Neural cell (in vitro differentiated cells): Measurements from ENCODE around the gene ST6GALNAC3. TPM values are rescaled to one million over a fixed set of nuclear protein-coding genes. Genes with fewer than 3 reads are reported as not detected.

Experiments
- H2AFZ ChIP-seq: fragments of 200-600, 300-800 bp; sonication (generic), shearing (Covaris generic); 2 replicates; pipeline ENCODE4 v1.6.0; 2014; ENCODE audit warnings: low read depth, mild to moderate bottlenecking, antibody characterized with exemption, low read length, moderate library complexity
- H3F3A ChIP-seq: fragments of 200-600 bp; shearing (Covaris generic); 2 replicates; pipeline ENCODE4 v1.6.1; 2016; ENCODE audit warnings: mild to moderate bottlenecking, moderate library complexity, mixed read lengths, antibody characterized with exemption, low read length; ENCODE audit not compliant: insufficient read depth, poor library complexity, severe bottlenecking
- H3K27ac ChIP-seq: fragments of 200-600, 300-800 bp; sonication (generic), shearing (Covaris generic); 2 replicates; pipeline ENCODE4 v1.5.1; 2014; ENCODE audit warnings: mild to moderate bottlenecking, low read length, moderate library complexity
- H3K27me3 ChIP-seq: fragments of 300-800, 200-600 bp; sonication (generic), shearing (Covaris generic); 2 replicates; pipeline ENCODE4 v1.6.0; 2014; ENCODE audit warnings: mild to moderate bottlenecking, low read depth, low read length, moderate library complexity; ENCODE audit not compliant: insufficient read depth
- H3K36me3 ChIP-seq: fragments of 300-800, 200-600 bp; sonication (generic), shearing (Covaris generic); 2 replicates; pipeline ENCODE4 v1.5.1; 2014; ENCODE audit warnings: mild to moderate bottlenecking, antibody characterized with exemption, low read length, moderate library complexity; ENCODE audit not compliant: insufficient read depth
- H3K4me2 ChIP-seq: fragments of 300-800, 200-600 bp; sonication (generic), shearing (Covaris generic); 2 replicates; pipeline ENCODE4 v1.6.0; 2014; ENCODE audit warnings: mild to moderate bottlenecking, low read length
- H3K4me3 ChIP-seq: fragments of 300-800, 200-600 bp; sonication (generic), shearing (Covaris generic); 2 replicates; pipeline ENCODE4 v1.5.1; 2014; ENCODE audit warnings: mild to moderate bottlenecking, low read length, moderate library complexity
- H3K79me2 ChIP-seq: fragments of 200-600 bp; shearing (Covaris generic); replicated peaks from 2 replicates; pipeline ENCODE4 v1.6.0; 2014; ENCODE audit warnings: mild to moderate bottlenecking, low read length, moderate library complexity; ENCODE audit not compliant: insufficient read depth
- H3K9ac ChIP-seq: fragments of 300-800, 200-600 bp; sonication (generic), shearing (Covaris generic); 2 replicates; pipeline ENCODE4 v1.6.1; 2016; ENCODE audit warnings: mild to moderate bottlenecking, low read length, mixed read lengths
- H3K9me2 ChIP-seq: fragments of 200-600 bp; shearing (Covaris generic); 2 replicates; pipeline ENCODE4 v1.6.1; 2016; ENCODE audit warnings: mild to moderate bottlenecking, low read length, mixed read lengths; ENCODE audit not compliant: insufficient read depth
- H3K9me3 ChIP-seq: fragments of 200-600, 300-800 bp; sonication (generic), shearing (Covaris generic); 2 replicates; pipeline ENCODE4 v1.6.1; 2016; ENCODE audit warnings: mild to moderate bottlenecking, mixed run types, low read length, moderate library complexity, mixed read lengths
- H4K20me1 ChIP-seq: fragments of 200-600 bp; shearing (Covaris generic); 2 replicates; pipeline ENCODE4 v1.6.1; 2016; ENCODE audit warnings: mild to moderate bottlenecking, mixed run types; ENCODE audit not compliant: insufficient read depth
- EP300 ChIP-seq: fragments of 450-650 bp; conservative IDR thresholded peaks from 2 replicates; pipeline ENCODE4 v1.6.1; 2014; ENCODE audit warnings: antibody characterized with exemption, mild to moderate bottlenecking, moderate library complexity; ENCODE audit not compliant: poor library complexity, severe bottlenecking
- EZH2 ChIP-seq: fragments of 200-600, 300-800 bp; shearing (Covaris generic), sonication (generic); IDR thresholded peaks from 2 replicates; pipeline ENCODE4 v1.6.1; 2014; ENCODE audit warnings: antibody characterized with exemption, low read length, borderline replicate concordance, mild to moderate bottlenecking; ENCODE audit not compliant: insufficient read depth, poor library complexity, severe bottlenecking
- MXI1 ChIP-seq: fragments of 450-650 bp; conservative IDR thresholded peaks from 2 replicates; pipeline ENCODE4 v1.6.1; 2014; ENCODE audit warnings: antibody characterized with exemption, mild to moderate bottlenecking; ENCODE audit not compliant: poor library complexity, severe bottlenecking
- POLR2AphosphoS5 ChIP-seq: IDR thresholded peaks from 2 replicates; pipeline ENCODE4 v1.6.1; 2012
- RAD21 ChIP-seq: fragments of 450-650 bp; conservative IDR thresholded peaks from 2 replicates; pipeline ENCODE4 v1.6.1; 2014; ENCODE audit warnings: antibody characterized with exemption, mild to moderate bottlenecking, moderate library complexity
- SMC3 ChIP-seq: fragments of 450-650 bp; conservative IDR thresholded peaks from 2 replicates; pipeline ENCODE4 v1.6.1; 2014; ENCODE audit warnings: antibody characterized with exemption, mild to moderate bottlenecking, moderate library complexity; ENCODE audit not compliant: poor library complexity
- TAF1 ChIP-seq: IDR thresholded peaks from 2 replicates; pipeline ENCODE4 v1.6.1; 2012; ENCODE audit warnings: low read depth
- polyA plus RNA-seq: library from polyadenylated mRNA; depleted of rRNA; stranded (reverse); fragments of >200 nt; gene quantifications from 2 replicates; pipeline ENCODE4 v1.2.3, GENCODE V29; 2014
- TF ChIP-seq, protein P1 (sequence below): IDR thresholded peaks from 2 replicates; pipeline ENCODE4 v1.6.1; 2012; ENCODE audit warnings: borderline replicate concordance
- TF ChIP-seq, protein P2 (sequence below): fragments of 450-650 bp; IDR thresholded peaks from 2 replicates; pipeline ENCODE4 v1.5.1; 2014; ENCODE audit warnings: antibody characterized with exemption, mild to moderate bottlenecking, moderate library complexity; ENCODE audit not compliant: poor library complexity, severe bottlenecking

ST6GALNAC3 gene
- polyA plus RNA-seq, 1 donor from 2014 or later, result 3.6 TPM

DNA sequence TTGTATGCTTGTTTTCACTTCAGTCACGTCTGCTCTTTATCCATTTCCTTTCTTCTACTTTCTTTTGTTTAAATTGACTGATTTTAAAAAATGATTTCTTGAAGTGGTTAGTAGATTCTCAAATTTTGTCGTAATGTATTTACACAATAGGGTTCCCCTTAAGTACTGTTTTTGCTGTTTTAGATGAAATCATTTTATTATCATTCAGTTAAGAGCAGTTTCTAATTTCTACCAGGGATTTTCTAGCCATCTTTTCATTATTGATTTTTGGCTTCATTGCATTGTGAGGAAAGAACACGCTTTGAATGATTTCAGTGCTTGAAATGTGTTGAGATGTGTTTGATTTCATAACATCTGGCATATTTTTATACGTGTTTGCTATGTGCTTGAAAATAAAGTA, 27.0 kb downstream of the ST6GALNAC3 start:
- no peaks in the 10 kb centered on the region for H3K9me2 ChIP-seq
- H3K9me3 ChIP-seq, result no peaks in the 10 kb centered on the region
- H4K20me1 ChIP-seq, result no peaks in the 10 kb centered on the region
- TF ChIP-seq MXI1, result no peak
- no peak for TF ChIP-seq SMC3
- TF ChIP-seq, protein P1, sequence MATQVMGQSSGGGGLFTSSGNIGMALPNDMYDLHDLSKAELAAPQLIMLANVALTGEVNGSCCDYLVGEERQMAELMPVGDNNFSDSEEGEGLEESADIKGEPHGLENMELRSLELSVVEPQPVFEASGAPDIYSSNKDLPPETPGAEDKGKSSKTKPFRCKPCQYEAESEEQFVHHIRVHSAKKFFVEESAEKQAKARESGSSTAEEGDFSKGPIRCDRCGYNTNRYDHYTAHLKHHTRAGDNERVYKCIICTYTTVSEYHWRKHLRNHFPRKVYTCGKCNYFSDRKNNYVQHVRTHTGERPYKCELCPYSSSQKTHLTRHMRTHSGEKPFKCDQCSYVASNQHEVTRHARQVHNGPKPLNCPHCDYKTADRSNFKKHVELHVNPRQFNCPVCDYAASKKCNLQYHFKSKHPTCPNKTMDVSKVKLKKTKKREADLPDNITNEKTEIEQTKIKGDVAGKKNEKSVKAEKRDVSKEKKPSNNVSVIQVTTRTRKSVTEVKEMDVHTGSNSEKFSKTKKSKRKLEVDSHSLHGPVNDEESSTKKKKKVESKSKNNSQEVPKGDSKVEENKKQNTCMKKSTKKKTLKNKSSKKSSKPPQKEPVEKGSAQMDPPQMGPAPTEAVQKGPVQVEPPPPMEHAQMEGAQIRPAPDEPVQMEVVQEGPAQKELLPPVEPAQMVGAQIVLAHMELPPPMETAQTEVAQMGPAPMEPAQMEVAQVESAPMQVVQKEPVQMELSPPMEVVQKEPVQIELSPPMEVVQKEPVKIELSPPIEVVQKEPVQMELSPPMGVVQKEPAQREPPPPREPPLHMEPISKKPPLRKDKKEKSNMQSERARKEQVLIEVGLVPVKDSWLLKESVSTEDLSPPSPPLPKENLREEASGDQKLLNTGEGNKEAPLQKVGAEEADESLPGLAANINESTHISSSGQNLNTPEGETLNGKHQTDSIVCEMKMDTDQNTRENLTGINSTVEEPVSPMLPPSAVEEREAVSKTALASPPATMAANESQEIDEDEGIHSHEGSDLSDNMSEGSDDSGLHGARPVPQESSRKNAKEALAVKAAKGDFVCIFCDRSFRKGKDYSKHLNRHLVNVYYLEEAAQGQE, result no peak
- no peak for TF ChIP-seq EP300
- H3K9ac ChIP-seq, result no peak overlapping the region
- H2AFZ ChIP-seq, result no peak overlapping the region
- H3K27me3 ChIP-seq, result no peaks in the 10 kb centered on the region
- no peak overlapping the region for H3K27ac ChIP-seq
- H3K4me2 ChIP-seq, result no peak overlapping the region
- H3K79me2 ChIP-seq, result no peaks in the 10 kb centered on the region
- H3K4me3 ChIP-seq, result no peak overlapping the region
- no peaks in the 10 kb centered on the region for H3F3A ChIP-seq
- no peaks in the 10 kb centered on the region for H3K36me3 ChIP-seq

DNA sequence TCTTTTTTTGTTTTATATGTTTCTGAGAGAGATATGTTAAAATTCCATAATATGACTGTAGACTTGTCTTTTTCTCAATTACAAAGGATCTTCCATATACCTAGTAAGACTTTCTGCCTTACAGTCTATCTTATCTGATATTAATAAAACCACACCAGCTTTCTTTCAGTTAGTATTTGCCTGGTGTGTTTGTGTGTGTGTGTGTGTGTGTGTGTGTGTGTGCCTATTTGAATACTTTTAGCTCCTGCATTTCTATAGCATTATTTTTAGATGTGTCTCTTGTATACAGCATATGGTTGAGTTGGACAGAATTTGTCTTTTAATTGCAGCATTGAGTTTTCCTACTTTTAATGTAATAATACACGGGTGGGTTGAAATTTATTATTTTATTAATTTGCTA, 27.5 kb downstream of the ST6GALNAC3 start:
- no peak overlapping the region for H3K27ac ChIP-seq
- H3K9me3 ChIP-seq, result no peaks in the 10 kb centered on the region
- no peak overlapping the region for H2AFZ ChIP-seq
- H3K36me3 ChIP-seq, result no peaks in the 10 kb centered on the region
- no peak overlapping the region for H3K4me3 ChIP-seq
- H3K27me3 ChIP-seq, result no peaks in the 10 kb centered on the region
- H3K9ac ChIP-seq, result no peak overlapping the region
- H3K4me2 ChIP-seq, result no peak overlapping the region
- TF ChIP-seq EZH2 (no peak), TAF1 (no peak), SMC3 (no peak), RAD21 (no peak), POLR2AphosphoS5 (no peak), EP300 (no peak), MXI1 (no peak)
- TF ChIP-seq, protein P1, result no peak
- TF ChIP-seq, protein P2, sequence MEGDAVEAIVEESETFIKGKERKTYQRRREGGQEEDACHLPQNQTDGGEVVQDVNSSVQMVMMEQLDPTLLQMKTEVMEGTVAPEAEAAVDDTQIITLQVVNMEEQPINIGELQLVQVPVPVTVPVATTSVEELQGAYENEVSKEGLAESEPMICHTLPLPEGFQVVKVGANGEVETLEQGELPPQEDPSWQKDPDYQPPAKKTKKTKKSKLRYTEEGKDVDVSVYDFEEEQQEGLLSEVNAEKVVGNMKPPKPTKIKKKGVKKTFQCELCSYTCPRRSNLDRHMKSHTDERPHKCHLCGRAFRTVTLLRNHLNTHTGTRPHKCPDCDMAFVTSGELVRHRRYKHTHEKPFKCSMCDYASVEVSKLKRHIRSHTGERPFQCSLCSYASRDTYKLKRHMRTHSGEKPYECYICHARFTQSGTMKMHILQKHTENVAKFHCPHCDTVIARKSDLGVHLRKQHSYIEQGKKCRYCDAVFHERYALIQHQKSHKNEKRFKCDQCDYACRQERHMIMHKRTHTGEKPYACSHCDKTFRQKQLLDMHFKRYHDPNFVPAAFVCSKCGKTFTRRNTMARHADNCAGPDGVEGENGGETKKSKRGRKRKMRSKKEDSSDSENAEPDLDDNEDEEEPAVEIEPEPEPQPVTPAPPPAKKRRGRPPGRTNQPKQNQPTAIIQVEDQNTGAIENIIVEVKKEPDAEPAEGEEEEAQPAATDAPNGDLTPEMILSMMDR, result no peak
- no peaks in the 10 kb centered on the region for H3K9me2 ChIP-seq
- no peaks in the 10 kb centered on the region for H3F3A ChIP-seq
- H4K20me1 ChIP-seq, result no peaks in the 10 kb centered on the region
- no peaks in the 10 kb centered on the region for H3K79me2 ChIP-seq
